Measurements from ENCODE around the gene GLCE.

GLCE gene

DNA sequence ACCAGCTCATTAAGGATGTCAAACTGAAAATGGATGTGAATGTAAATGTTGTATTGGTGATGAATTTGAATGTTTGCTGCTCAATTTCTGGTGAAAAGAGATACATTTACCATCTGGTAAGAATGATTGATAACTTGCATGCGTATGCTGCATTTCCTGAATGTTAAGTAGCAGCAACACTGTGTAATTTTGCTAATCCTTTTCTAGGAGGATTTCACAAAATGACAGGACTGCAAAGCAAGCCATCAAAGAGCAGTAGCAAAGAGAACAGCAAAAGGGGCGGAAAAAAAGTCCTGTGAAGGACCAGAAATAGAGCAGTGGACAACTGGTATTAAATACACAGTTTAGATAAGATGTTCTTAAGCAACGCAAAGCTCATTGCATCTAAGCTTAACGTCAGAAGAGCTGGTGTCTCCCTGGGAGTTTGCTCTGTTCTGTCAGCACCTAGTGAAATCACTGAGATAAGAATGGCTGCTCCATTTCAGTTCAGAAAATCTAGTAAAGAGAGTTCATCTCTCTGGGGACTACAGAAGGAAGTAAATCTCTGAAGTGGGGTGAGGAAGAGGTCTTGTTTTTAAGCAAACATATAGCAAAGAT, 114.7 kb downstream of the GLCE start:
- H3F3A ChIP-seq (ENCODE audit: insufficient read depth), result no peaks in the 10 kb centered on the region
- no peak overlapping the region for H2AFZ ChIP-seq (ENCODE audit: low read depth, low read length, severe bottlenecking)
- H3K4me3 ChIP-seq (ENCODE audit: insufficient read depth, low read length, poor library complexity, severe bottlenecking), result no peak overlapping the region
- H3K9ac ChIP-seq (ENCODE audit: low read length), result no peak overlapping the region
- H3K9me3 ChIP-seq (ENCODE audit: insufficient read depth, low read length), result no peaks in the 10 kb centered on the region
- no peak overlapping the region for H3K4me2 ChIP-seq (ENCODE audit: low read depth, low read length, poor library complexity, severe bottlenecking)
- no peaks in the 10 kb centered on the region for H3K9me2 ChIP-seq (replicated peaks; ENCODE audit: insufficient read depth, low read length)
- no peaks in the 10 kb centered on the region for H3K36me3 ChIP-seq (ENCODE audit: low read length)
- no peak overlapping the region for H3K27ac ChIP-seq (ENCODE audit: low read depth, low read length)
- H3K27me3 ChIP-seq (ENCODE audit: low read length), result no peaks in the 10 kb centered on the region
- no peaks in the 10 kb centered on the region for H3K79me2 ChIP-seq (ENCODE audit: insufficient read depth, low read length)
- TF ChIP-seq, protein P1, sequence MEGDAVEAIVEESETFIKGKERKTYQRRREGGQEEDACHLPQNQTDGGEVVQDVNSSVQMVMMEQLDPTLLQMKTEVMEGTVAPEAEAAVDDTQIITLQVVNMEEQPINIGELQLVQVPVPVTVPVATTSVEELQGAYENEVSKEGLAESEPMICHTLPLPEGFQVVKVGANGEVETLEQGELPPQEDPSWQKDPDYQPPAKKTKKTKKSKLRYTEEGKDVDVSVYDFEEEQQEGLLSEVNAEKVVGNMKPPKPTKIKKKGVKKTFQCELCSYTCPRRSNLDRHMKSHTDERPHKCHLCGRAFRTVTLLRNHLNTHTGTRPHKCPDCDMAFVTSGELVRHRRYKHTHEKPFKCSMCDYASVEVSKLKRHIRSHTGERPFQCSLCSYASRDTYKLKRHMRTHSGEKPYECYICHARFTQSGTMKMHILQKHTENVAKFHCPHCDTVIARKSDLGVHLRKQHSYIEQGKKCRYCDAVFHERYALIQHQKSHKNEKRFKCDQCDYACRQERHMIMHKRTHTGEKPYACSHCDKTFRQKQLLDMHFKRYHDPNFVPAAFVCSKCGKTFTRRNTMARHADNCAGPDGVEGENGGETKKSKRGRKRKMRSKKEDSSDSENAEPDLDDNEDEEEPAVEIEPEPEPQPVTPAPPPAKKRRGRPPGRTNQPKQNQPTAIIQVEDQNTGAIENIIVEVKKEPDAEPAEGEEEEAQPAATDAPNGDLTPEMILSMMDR (IDR thresholded peaks at IDR 0.05; ENCODE audit: insufficient read depth, low read length, poor library complexity, severe bottlenecking), result no peak
- no peak for TF ChIP-seq EZH2phosphoT487 (conservative IDR thresholded peaks at IDR 0.05; ENCODE audit: low read length)
- H4K20me1 ChIP-seq (ENCODE audit: low read depth, low read length), result no peaks in the 10 kb centered on the region

DNA sequence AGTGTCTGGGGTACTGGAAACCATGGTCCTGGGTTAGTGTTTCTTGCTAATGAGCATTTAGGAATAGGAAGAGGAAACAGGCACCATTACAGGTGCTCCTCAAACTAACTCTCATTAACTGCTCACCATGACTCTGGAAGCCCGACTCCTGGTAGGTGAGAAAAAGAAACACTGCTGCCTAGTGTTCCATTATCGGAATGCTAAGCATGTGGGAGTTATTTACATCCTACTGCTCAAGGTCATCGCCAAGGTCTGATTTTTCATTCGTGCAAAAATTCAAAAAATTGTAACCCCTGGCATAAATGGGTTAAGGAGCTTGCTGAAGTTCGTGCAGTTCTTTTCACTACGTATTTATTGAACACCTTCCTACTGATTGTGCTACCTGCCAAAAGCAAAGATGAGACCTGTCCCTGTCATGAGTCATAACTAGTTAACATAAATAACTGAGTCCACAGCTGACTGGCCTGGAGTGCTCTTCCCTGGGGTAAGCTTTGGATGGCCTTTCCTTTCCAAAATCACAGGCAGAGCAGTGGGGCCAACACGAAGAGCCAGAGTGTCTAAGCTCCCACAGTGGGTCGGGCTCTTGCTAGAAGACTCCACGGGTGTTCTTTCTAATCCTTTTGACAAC, 115.6 kb downstream of the GLCE start:
- no peaks in the 10 kb centered on the region for H3K27me3 ChIP-seq (ENCODE audit: low read length)
- no peak for TF ChIP-seq EZH2phosphoT487 (conservative IDR thresholded peaks at IDR 0.05; ENCODE audit: low read length)
- TF ChIP-seq, protein P1 (IDR thresholded peaks at IDR 0.05; ENCODE audit: insufficient read depth, low read length, poor library complexity, severe bottlenecking), result no peak

DNA sequence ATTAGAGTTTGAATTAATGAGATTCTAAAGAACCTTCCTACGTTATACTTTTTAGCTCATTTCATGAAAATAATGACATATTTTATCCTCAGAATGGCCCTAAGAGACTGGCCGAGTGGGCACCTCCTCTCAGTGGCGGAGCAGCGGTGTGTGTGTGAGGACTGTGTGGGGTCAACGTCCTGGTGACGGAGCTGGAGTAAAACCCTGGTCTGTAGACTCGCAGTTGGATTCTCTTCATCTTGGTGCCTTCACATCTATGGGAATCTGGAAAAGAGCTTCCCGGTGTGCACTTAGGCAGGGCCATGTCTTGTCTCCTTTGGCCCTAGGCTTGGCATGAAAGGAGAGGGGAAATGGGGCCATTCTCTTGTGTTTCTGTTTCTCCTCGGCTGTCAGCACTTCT, 116.9 kb downstream of the GLCE start:
- no peaks in the 10 kb centered on the region for H3K79me2 ChIP-seq (ENCODE audit: insufficient read depth, low read length)
- no peak overlapping the region for H3K4me2 ChIP-seq (ENCODE audit: low read depth, low read length, poor library complexity, severe bottlenecking)
- no peaks in the 10 kb centered on the region for H3K9me2 ChIP-seq (replicated peaks; ENCODE audit: insufficient read depth, low read length)
- H3F3A ChIP-seq (ENCODE audit: insufficient read depth), result no peaks in the 10 kb centered on the region
- no peaks in the 10 kb centered on the region for H3K36me3 ChIP-seq (ENCODE audit: low read length)
- no peaks in the 10 kb centered on the region for H4K20me1 ChIP-seq (ENCODE audit: low read depth, low read length)
- no peak overlapping the region for H2AFZ ChIP-seq (ENCODE audit: low read depth, low read length, severe bottlenecking)
- no peak overlapping the region for H3K27ac ChIP-seq (ENCODE audit: low read depth, low read length)
- no peaks in the 10 kb centered on the region for H3K27me3 ChIP-seq (ENCODE audit: low read length)
- H3K4me3 ChIP-seq (ENCODE audit: insufficient read depth, low read length, poor library complexity, severe bottlenecking), result no peak overlapping the region
- no peak overlapping the region for H3K9ac ChIP-seq (ENCODE audit: low read length)
- H3K9me3 ChIP-seq (ENCODE audit: insufficient read depth, low read length), result no peaks in the 10 kb centered on the region
- TF ChIP-seq, protein P1 (IDR thresholded peaks at IDR 0.05; ENCODE audit: insufficient read depth, low read length, poor library complexity, severe bottlenecking), result no peak
- TF ChIP-seq EZH2phosphoT487 (conservative IDR thresholded peaks at IDR 0.05; ENCODE audit: low read length), result no peak

More for the DNA sequence above, 115.6 kb downstream of the GLCE start:
- H3K4me3 ChIP-seq (ENCODE audit: insufficient read depth, low read length, poor library complexity, severe bottlenecking), result no peak overlapping the region
- no peak overlapping the region for H2AFZ ChIP-seq (ENCODE audit: low read depth, low read length, severe bottlenecking)
- H3K9me3 ChIP-seq (ENCODE audit: insufficient read depth, low read length), result no peaks in the 10 kb centered on the region
- H4K20me1 ChIP-seq (ENCODE audit: low read depth, low read length), result no peaks in the 10 kb centered on the region
- H3K36me3 ChIP-seq (ENCODE audit: low read length), result no peaks in the 10 kb centered on the region
- no peaks in the 10 kb centered on the region for H3K79me2 ChIP-seq (ENCODE audit: insufficient read depth, low read length)
- H3K4me2 ChIP-seq (ENCODE audit: low read depth, low read length, poor library complexity, severe bottlenecking), result no peak overlapping the region
- no peaks in the 10 kb centered on the region for H3F3A ChIP-seq (ENCODE audit: insufficient read depth)
- no peak overlapping the region for H3K9ac ChIP-seq (ENCODE audit: low read length)
- H3K27ac ChIP-seq (ENCODE audit: low read depth, low read length), result no peak overlapping the region
- H3K9me2 ChIP-seq (replicated peaks; ENCODE audit: insufficient read depth, low read length), result no peaks in the 10 kb centered on the region

Measured in SU-DHL-6 (cell line).